ENCODE results near the gene ENC1. TPM values are rescaled to one million over a fixed set of nuclear protein-coding genes. Genes with fewer than 3 reads are reported as not detected.
A peak's percentile ranks its signal among the peaks of the same experiment; 100 is the strongest.

The ENC1 gene
- total RNA-seq, 4 donors from 2014 or later: 14.9 to 26.9 (median 22.0) TPM

DNA sequence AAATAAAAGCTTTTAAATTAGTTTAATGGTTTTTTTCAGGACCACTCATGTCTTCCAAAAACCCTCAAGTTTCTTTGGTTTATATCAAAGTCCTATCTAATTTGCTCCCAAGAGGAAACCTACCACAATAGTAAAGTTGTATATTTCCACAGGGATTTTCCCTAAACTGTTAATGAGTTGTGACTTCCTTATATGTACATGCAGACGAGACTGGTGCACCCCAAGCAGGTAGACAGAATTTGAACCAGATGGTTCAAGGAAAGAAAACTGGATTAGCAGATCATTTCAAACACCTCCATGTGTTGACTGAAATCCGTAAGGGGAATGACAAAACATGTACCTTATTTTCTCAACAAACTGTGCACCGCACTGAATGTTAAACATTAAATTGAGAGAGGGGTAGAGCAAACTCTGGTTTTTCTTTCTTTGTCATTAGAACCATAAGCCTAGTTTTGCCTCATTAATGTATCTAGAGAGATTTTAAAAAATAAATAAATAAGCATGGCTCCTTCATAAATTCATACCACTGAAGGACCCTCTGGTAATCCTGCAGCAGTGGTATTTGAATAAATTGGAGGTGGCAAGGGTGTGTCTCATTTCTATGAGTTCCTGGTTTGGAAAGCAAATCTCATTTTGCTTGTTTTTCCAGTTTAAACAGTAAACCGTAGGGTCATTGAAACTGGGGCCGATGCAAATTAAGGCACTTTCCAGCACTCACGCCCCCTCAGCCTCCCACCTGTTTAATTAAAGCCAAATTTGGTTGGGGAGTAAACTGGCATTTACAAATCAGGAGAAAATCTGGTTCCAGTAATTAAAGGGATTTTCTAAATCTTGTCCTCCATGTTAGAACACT, 51.1 kb downstream of the ENC1 start:
- no peaks in the 10 kb centered on the region for H3K27me3 ChIP-seq
- no peaks in the 10 kb centered on the region for H3K9me3 ChIP-seq
- in situ Hi-C loops (cut with MboI; ENCODE audit: low pct_ligation_motif_present in 1 of 4, low pct_unique_long_range_greater_than_20kb in 1 of 4, low sequenced_read_pairs in 3 of 4) (no loop called here), intact Hi-C loops (cut with DNase I; ENCODE audit: low total_unique reads) (no loop called here)
- 40 to 64% methylated on average over 3 to 6 of the region's 6 CpGs for WGBS, 2 donors (ENCODE audit: low coverage in 1 of 2)
- no peak overlapping the region for H3K4me3 ChIP-seq
- peak overlapping the region; percentile 55 to 83 (median 70) for H3K27ac ChIP-seq
- no peak for DNase-seq
- peaks cover 0 to 36% (median 6%) of the 10 kb centered on the region in 4 donors for H3K4me1 ChIP-seq
- TF ChIP-seq CTCF (IDR thresholded peaks at IDR 0.05): no peak
- TF ChIP-seq EP300 (IDR thresholded peaks at IDR 0.05; ENCODE audit: low read depth): no peak
- no peaks in the 10 kb centered on the region for H3K36me3 ChIP-seq

- no peaks in the 10 kb centered on the region for H3K36me3 ChIP-seq
- peaks cover 0 to 36% (median 6%) of the 10 kb centered on the region in 4 donors for H3K4me1 ChIP-seq
- in situ Hi-C loops (cut with MboI; ENCODE audit: low pct_ligation_motif_present in 1 of 4, low pct_unique_long_range_greater_than_20kb in 1 of 4, low sequenced_read_pairs in 3 of 4) (no loop called here), intact Hi-C loops (cut with DNase I; ENCODE audit: low total_unique reads) (no loop called here)
- H3K27me3 ChIP-seq: no peaks in the 10 kb centered on the region
- TF ChIP-seq POLR2A (IDR thresholded peaks at IDR 0.05): no peak
- no peak for TF ChIP-seq POLR2AphosphoS5 (IDR thresholded peaks at IDR 0.05)
- TF ChIP-seq CTCF (IDR thresholded peaks at IDR 0.05): no peak
- no peak for TF ChIP-seq EP300 (IDR thresholded peaks at IDR 0.05; ENCODE audit: low read depth)
- 61 to 64% methylated on average over 3 of the region's 3 CpGs for WGBS, 2 donors (ENCODE audit: low coverage in 1 of 2)
- DNase-seq: no peak
- peak overlapping the region; percentile 55 to 83 (median 70) for H3K27ac ChIP-seq
- H3K4me3 ChIP-seq: no peak overlapping the region
- no peaks in the 10 kb centered on the region for H3K9me3 ChIP-seq
Observed at GRCh38 chr5:74588415-74588814, 52.1 kb downstream of the ENC1 start.

- Histone ChIP-seq H3K27me3 (no peaks in the 10 kb centered on the region), H3K4me3 (no peak overlapping the region), H3K36me3 (no peaks in the 10 kb centered on the region), H3K4me1 (peaks cover 0 to 36% (median 6%) of the 10 kb centered on the region in 4 donors), H3K27ac (peak overlapping the region; percentile 55 to 83 (median 70)), H3K9me3 (no peaks in the 10 kb centered on the region)
- WGBS, 2 donors (ENCODE audit: low coverage in 1 of 2): 50 to 55% methylated on average over 2 of the region's 2 CpGs
- in situ Hi-C loops (cut with MboI; ENCODE audit: low pct_ligation_motif_present in 1 of 4, low pct_unique_long_range_greater_than_20kb in 1 of 4, low sequenced_read_pairs in 3 of 4): no loop called here
- DNase-seq: no peak
- intact Hi-C loops (cut with DNase I; ENCODE audit: low total_unique reads): no loop called here
- TF ChIP-seq CTCF (IDR thresholded peaks at IDR 0.05) (no peak), POLR2A (IDR thresholded peaks at IDR 0.05) (no peak), EP300 (IDR thresholded peaks at IDR 0.05; ENCODE audit: low read depth) (no peak), POLR2AphosphoS5 (IDR thresholded peaks at IDR 0.05) (no peak)
Observed at GRCh38 chr5:74587890-74588289, 52.6 kb downstream of the ENC1 start.

DNA sequence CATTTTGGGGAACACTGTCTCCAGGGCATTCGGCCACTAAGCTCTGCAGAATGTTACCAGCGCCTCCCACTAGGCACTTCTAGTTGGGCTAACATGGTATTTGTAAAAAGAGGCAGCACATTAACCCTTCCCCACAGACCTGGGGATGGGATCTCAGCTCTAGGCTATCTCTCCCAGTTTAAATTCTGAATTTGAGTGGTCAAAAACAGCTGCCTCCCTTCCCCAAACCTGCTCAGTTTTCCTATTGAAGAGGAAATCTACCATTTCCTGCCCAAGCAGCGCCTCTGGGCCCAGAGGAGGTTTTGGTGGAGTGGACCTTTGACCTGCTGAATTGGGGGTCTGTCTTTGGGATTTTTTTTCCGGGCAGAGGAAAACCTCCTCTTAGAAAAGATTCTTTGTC, 53.2 kb downstream of the ENC1 start:
- no peak for DNase-seq
- Histone ChIP-seq H3K4me1 (peaks cover 0 to 37% (median 8%) of the 10 kb centered on the region in 4 donors), H3K27ac (no peak overlapping the region), H3K4me3 (no peak overlapping the region), H3K36me3 (no peaks in the 10 kb centered on the region), H3K27me3 (no peaks in the 10 kb centered on the region), H3K9me3 (no peaks in the 10 kb centered on the region)
- intact Hi-C loops (cut with DNase I; ENCODE audit: low total_unique reads) (no loop called here), in situ Hi-C loops (cut with MboI; ENCODE audit: low pct_ligation_motif_present in 1 of 4, low pct_unique_long_range_greater_than_20kb in 1 of 4, low sequenced_read_pairs in 3 of 4) (no loop called here)
- no peak for TF ChIP-seq POLR2A (IDR thresholded peaks at IDR 0.05)
- TF ChIP-seq CTCF (IDR thresholded peaks at IDR 0.05): no peak
- no peak for TF ChIP-seq POLR2AphosphoS5 (IDR thresholded peaks at IDR 0.05)
- TF ChIP-seq EP300 (IDR thresholded peaks at IDR 0.05; ENCODE audit: low read depth): no peak
- WGBS, 2 donors (ENCODE audit: low coverage in 1 of 2): 76% methylated on average over 4 of the region's 4 CpGs; no CpG with 5 or more reads in 1 of the 2 donors
